HT-29 (cell line): ENCODE measurements around the gene WWOX. TPM values are rescaled to one million over a fixed set of nuclear protein-coding genes. Genes with fewer than 3 reads are reported as not detected.
A peak's percentile ranks its signal among the peaks of the same experiment; 100 is the strongest.

ENCODE experiments used
- DNase-seq: peaks from one replicate; pipeline ENCODE4 v3.0.0-alpha.2; 2015; ENCODE audit warnings: low spot score
- total RNA-seq: library from RNA; depleted of rRNA; stranded (reverse); fragments of >200 nt; shearing (Covaris generic); gene quantifications from 2 replicates; pipeline ENCODE4 v1.2.3, GENCODE V29; 2014

The WWOX gene
- total RNA-seq, 1 experiment from 2014 or later = 27.3 TPM

GRCh38 chr16:78102865-78103264 is 3.4 kb downstream of the WWOX start:
- DNase-seq = no peak

- DNase-seq = no peak
These were observed 6.1 kb downstream of the WWOX start for GRCh38 chr16:78105517-78105916.

GRCh38 chr16:78106686-78107085 is 7.2 kb downstream of the WWOX start:
- no peak for DNase-seq

- DNase-seq = no peak
These were observed 9.0 kb downstream of the WWOX start for GRCh38 chr16:78108451-78108850.

- no peak for DNase-seq
These were observed 13.8 kb downstream of the WWOX start for GRCh38 chr16:78113258-78113657.

- no peak for DNase-seq
These were observed 16.2 kb downstream of the WWOX start for GRCh38 chr16:78115659-78116058.

- DNase-seq = no peak
These were observed 17.5 kb downstream of the WWOX start for GRCh38 chr16:78116946-78117345.

- DNase-seq = no peak
These were observed 17.9 kb downstream of the WWOX start for GRCh38 chr16:78117391-78117790.

GRCh38 chr16:78118469-78119025 is 19.1 kb downstream of the WWOX start:
- DNase-seq = no peak

GRCh38 chr16:78122774-78123315 is 23.4 kb downstream of the WWOX start:
- DNase-seq = peak; percentile 49

- DNase-seq = no peak
These were observed 25.8 kb downstream of the WWOX start for GRCh38 chr16:78125112-78125844.

- no peak for DNase-seq
These were observed 27.2 kb downstream of the WWOX start for GRCh38 chr16:78126662-78127061.

GRCh38 chr16:78127130-78127529 is 27.7 kb downstream of the WWOX start:
- no peak for DNase-seq

GRCh38 chr16:78128913-78129312 is 29.5 kb downstream of the WWOX start:
- DNase-seq = no peak

- no peak for DNase-seq
These were observed 29.9 kb downstream of the WWOX start for GRCh38 chr16:78129349-78129748.

- no peak for DNase-seq
These were observed 30.7 kb downstream of the WWOX start for GRCh38 chr16:78130083-78130608.

GRCh38 chr16:78130950-78131349 is 31.5 kb downstream of the WWOX start:
- no peak for DNase-seq

GRCh38 chr16:78133919-78134318 is 34.5 kb downstream of the WWOX start:
- peak; percentile 3 for DNase-seq

- no peak for DNase-seq
These were observed 35.6 kb downstream of the WWOX start for GRCh38 chr16:78134944-78135619.

GRCh38 chr16:78137179-78137578 is 37.7 kb downstream of the WWOX start:
- DNase-seq = no peak

- DNase-seq = no peak
These were observed 38.5 kb downstream of the WWOX start for GRCh38 chr16:78137782-78138616.
